SK-N-SH treated with all-trans-retinoic acid at 6 μM for 48 hours (cell line): Measurements from ENCODE around the gene PLEKHG4B.

ENCODE experiments used
- ATAC-seq: fragments of 200-7000 bp; cut with Tn5 transposase; 3 replicates; pipeline ENCODE4 v1.9.1; 2020; ENCODE audit warnings: mild to moderate bottlenecking, moderate library complexity
- ARNTL ChIP-seq: fragments of 450-650 bp; formaldehyde crosslinking; IDR thresholded peaks from 2 replicates; pipeline ENCODE4 v1.5.0; 2020; ENCODE audit warnings: low read depth, mild to moderate bottlenecking, moderate library complexity, borderline replicate concordance
- BACH2 ChIP-seq: fragments of 250-450 bp; sonication (Bioruptor Pico); IDR thresholded peaks from 2 replicates; pipeline ENCODE4 v1.9.0; 2021; ENCODE audit warnings: mild to moderate bottlenecking, borderline replicate concordance
- CSDC2 ChIP-seq: fragments of 250-450 bp; sonication (Bioruptor Pico); IDR thresholded peaks from 2 replicates; pipeline ENCODE4 v1.5.0; 2020; ENCODE audit warnings: mild to moderate bottlenecking, moderate library complexity
- ESRRG ChIP-seq: fragments of 250-450 bp; sonication (Bioruptor Pico); IDR thresholded peaks from 2 replicates; pipeline ENCODE4 v1.6.1; 2021; ENCODE audit warnings: mild to moderate bottlenecking
- GLIS3 ChIP-seq: fragments of 250-450 bp; sonication (Bioruptor Pico); IDR thresholded peaks from 2 replicates; pipeline ENCODE4 v1.5.0; 2020; ENCODE audit warnings: mild to moderate bottlenecking, moderate library complexity
- ISL1 ChIP-seq: fragments of 250-450 bp; sonication (Bioruptor Pico); IDR thresholded peaks from 2 replicates; pipeline ENCODE4 v2.1.2; 2022; ENCODE audit warnings: mild to moderate bottlenecking, moderate library complexity
- OSR1 ChIP-seq: fragments of 250-450 bp; sonication (Bioruptor Pico); IDR thresholded peaks from 2 replicates; pipeline ENCODE4 v1.8.0; 2022; ENCODE audit warnings: moderate library complexity, mild to moderate bottlenecking, inconsistent platforms
- PPARA ChIP-seq: fragments of 250-450 bp; sonication (Bioruptor Pico); IDR thresholded peaks from 2 replicates; pipeline ENCODE4 v1.5.0; 2020; ENCODE audit warnings: mild to moderate bottlenecking, borderline replicate concordance
- RARB ChIP-seq: fragments of 250-450 bp; sonication (Bioruptor Pico); IDR thresholded peaks from 2 replicates; pipeline ENCODE4 v1.8.0; 2021; ENCODE audit warnings: mild to moderate bottlenecking, moderate library complexity
- SNAI2 ChIP-seq: fragments of 250-450 bp; sonication (Bioruptor Pico); IDR thresholded peaks from 2 replicates; pipeline ENCODE4 v1.5.0; 2020; ENCODE audit warnings: mild to moderate bottlenecking, moderate library complexity
- TCF4 ChIP-seq: fragments of 250-450 bp; sonication (Bioruptor Pico); IDR thresholded peaks from 2 replicates; pipeline ENCODE4 v1.8.0; 2021; ENCODE audit warnings: mild to moderate bottlenecking, moderate library complexity, borderline replicate concordance
- TOX ChIP-seq: fragments of 250-450 bp; sonication (Bioruptor Pico); IDR thresholded peaks from 2 replicates; pipeline ENCODE4 v1.8.0; 2021; ENCODE audit warnings: mild to moderate bottlenecking, moderate library complexity, borderline replicate concordance
- ZC3H10 ChIP-seq: fragments of 250-450 bp; sonication (Bioruptor Pico); IDR thresholded peaks from 2 replicates; pipeline ENCODE4 v1.5.1; 2021; ENCODE audit warnings: mild to moderate bottlenecking, moderate library complexity
- ZFP3 ChIP-seq: fragments of 250-450 bp; sonication (Bioruptor Pico); IDR thresholded peaks from 2 replicates; pipeline ENCODE4 v1.5.0; 2020; ENCODE audit warnings: mild to moderate bottlenecking, moderate library complexity
- ZFP30 ChIP-seq: fragments of 450-650 bp; formaldehyde crosslinking; IDR thresholded peaks from 2 replicates; pipeline ENCODE4 v1.5.0; 2022; ENCODE audit warnings: mild to moderate bottlenecking, moderate library complexity
- ZNF565 ChIP-seq: fragments of 450-650 bp; formaldehyde crosslinking; conservative IDR thresholded peaks from 2 replicates; pipeline ENCODE4 v1.5.0; 2020; ENCODE audit warnings: low read depth, mild to moderate bottlenecking, moderate library complexity
- ZNF70 ChIP-seq: fragments of 450-650 bp; formaldehyde crosslinking; IDR thresholded peaks from 2 replicates; pipeline ENCODE4 v1.5.0; 2020; ENCODE audit warnings: mild to moderate bottlenecking, moderate library complexity
- ZNF8 ChIP-seq: fragments of 450-650 bp; formaldehyde crosslinking; IDR thresholded peaks from 2 replicates; pipeline ENCODE4 v1.5.0; 2020; ENCODE audit warnings: mild to moderate bottlenecking, moderate library complexity
- TF ChIP-seq, protein P1 (sequence below): fragments of 250-450 bp; sonication (Bioruptor Pico); IDR thresholded peaks from 2 replicates; pipeline ENCODE4 v1.5.0; 2020; ENCODE audit warnings: mild to moderate bottlenecking, moderate library complexity
- TF ChIP-seq, protein P2 (sequence below): fragments of 250-450 bp; sonication (Bioruptor Pico); IDR thresholded peaks from 2 replicates; pipeline ENCODE4 v1.5.1; 2020; ENCODE audit warnings: low read depth, mild to moderate bottlenecking, moderate library complexity
- TF ChIP-seq, protein P3 (sequence below): fragments of 250-450 bp; sonication (Bioruptor Pico); IDR thresholded peaks from 2 replicates; pipeline ENCODE4 v1.8.0; 2021; ENCODE audit warnings: low read depth, mild to moderate bottlenecking, moderate library complexity, borderline replicate concordance
- TF ChIP-seq, protein P4 (sequence below): fragments of 250-450 bp; sonication (Bioruptor Pico); IDR thresholded peaks from 2 replicates; pipeline ENCODE4 v1.8.0; 2020; ENCODE audit warnings: mild to moderate bottlenecking, moderate library complexity, borderline replicate concordance

Gene PLEKHG4B

DNA sequence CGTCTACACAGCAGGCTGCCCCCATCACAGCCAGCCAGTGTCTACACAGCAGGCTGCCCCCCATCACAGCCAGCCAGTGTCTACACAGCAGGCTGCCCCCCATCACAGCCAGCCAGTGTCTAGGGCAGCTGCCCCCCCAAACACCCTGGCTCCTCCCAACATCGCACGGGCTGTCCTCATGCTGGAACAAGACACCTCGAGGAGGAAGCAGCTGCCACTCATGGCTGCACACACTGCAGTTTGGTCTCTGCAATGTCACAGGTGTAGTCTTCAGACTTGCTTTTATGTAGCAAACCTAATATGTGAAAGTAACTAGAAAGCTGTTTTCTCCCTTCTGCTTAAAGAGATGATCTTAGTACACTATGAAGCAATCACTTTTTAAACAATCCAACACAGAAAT lies 109.0 kb downstream of the PLEKHG4B start:
- ATAC-seq = no peak
- no peak for TF ChIP-seq BACH2 (CRISPR knock-in tag)
- TF ChIP-seq RARB (CRISPR knock-in tag) = no peak
- TF ChIP-seq ZNF8 = no peak
- TF ChIP-seq ZNF565 (CRISPR knock-in tag) = no peak
- no peak for TF ChIP-seq GLIS3 (CRISPR knock-in tag)
- TF ChIP-seq OSR1 = no peak
- no peak for TF ChIP-seq ZFP30
- TF ChIP-seq ARNTL (CRISPR knock-in tag) = no peak
- TF ChIP-seq, protein P1, sequence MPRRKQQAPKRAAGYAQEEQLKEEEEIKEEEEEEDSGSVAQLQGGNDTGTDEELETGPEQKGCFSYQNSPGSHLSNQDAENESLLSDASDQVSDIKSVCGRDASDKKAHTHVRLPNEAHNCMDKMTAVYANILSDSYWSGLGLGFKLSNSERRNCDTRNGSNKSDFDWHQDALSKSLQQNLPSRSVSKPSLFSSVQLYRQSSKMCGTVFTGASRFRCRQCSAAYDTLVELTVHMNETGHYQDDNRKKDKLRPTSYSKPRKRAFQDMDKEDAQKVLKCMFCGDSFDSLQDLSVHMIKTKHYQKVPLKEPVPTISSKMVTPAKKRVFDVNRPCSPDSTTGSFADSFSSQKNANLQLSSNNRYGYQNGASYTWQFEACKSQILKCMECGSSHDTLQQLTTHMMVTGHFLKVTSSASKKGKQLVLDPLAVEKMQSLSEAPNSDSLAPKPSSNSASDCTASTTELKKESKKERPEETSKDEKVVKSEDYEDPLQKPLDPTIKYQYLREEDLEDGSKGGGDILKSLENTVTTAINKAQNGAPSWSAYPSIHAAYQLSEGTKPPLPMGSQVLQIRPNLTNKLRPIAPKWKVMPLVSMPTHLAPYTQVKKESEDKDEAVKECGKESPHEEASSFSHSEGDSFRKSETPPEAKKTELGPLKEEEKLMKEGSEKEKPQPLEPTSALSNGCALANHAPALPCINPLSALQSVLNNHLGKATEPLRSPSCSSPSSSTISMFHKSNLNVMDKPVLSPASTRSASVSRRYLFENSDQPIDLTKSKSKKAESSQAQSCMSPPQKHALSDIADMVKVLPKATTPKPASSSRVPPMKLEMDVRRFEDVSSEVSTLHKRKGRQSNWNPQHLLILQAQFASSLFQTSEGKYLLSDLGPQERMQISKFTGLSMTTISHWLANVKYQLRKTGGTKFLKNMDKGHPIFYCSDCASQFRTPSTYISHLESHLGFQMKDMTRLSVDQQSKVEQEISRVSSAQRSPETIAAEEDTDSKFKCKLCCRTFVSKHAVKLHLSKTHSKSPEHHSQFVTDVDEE (CRISPR knock-in tag) = no peak

DNA sequence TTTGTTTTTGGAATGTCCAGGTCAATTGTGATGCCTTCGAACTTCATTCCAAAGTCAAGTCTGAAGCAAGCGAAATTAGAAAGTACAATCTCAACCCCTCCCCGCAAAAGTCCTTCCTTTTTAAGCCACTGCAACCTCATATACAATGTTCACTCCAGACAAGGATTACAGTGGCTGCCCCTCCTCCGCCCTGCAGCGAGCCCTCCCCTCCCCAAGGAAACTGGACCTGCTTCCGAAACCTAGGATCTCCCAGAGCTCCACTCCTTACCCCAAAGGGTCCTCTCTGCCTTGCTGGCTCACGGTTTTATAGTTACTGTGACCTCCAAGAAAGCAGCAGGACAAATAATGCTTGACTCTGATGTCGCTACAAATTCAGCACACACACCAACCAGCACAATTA lies 109.7 kb downstream of the PLEKHG4B start:
- TF ChIP-seq RARB (CRISPR knock-in tag) = no peak
- TF ChIP-seq, protein P2, sequence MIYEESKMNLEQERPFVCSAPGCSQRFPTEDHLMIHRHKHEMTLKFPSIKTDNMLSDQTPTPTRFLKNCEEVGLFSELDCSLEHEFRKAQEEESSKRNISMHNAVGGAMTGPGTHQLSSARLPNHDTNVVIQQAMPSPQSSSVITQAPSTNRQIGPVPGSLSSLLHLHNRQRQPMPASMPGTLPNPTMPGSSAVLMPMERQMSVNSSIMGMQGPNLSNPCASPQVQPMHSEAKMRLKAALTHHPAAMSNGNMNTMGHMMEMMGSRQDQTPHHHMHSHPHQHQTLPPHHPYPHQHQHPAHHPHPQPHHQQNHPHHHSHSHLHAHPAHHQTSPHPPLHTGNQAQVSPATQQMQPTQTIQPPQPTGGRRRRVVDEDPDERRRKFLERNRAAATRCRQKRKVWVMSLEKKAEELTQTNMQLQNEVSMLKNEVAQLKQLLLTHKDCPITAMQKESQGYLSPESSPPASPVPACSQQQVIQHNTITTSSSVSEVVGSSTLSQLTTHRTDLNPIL (CRISPR knock-in tag) = no peak
- no peak for TF ChIP-seq ZNF8
- TF ChIP-seq ZFP3 (CRISPR knock-in tag) = no peak
- no peak for TF ChIP-seq ARNTL (CRISPR knock-in tag)
- TF ChIP-seq BACH2 (CRISPR knock-in tag) = no peak
- no peak for TF ChIP-seq ZNF565 (CRISPR knock-in tag)
- TF ChIP-seq PPARA (CRISPR knock-in tag) = no peak
- no peak for TF ChIP-seq ZC3H10 (CRISPR knock-in tag)
- no peak for TF ChIP-seq SNAI2 (CRISPR knock-in tag)
- no peak for TF ChIP-seq ISL1 (CRISPR knock-in tag)
- no peak for TF ChIP-seq ZNF70 (CRISPR knock-in tag)
- no peak for TF ChIP-seq TCF4 (CRISPR knock-in tag)
- TF ChIP-seq, all 23 proteins: peak for 0
- ATAC-seq = no peak

DNA sequence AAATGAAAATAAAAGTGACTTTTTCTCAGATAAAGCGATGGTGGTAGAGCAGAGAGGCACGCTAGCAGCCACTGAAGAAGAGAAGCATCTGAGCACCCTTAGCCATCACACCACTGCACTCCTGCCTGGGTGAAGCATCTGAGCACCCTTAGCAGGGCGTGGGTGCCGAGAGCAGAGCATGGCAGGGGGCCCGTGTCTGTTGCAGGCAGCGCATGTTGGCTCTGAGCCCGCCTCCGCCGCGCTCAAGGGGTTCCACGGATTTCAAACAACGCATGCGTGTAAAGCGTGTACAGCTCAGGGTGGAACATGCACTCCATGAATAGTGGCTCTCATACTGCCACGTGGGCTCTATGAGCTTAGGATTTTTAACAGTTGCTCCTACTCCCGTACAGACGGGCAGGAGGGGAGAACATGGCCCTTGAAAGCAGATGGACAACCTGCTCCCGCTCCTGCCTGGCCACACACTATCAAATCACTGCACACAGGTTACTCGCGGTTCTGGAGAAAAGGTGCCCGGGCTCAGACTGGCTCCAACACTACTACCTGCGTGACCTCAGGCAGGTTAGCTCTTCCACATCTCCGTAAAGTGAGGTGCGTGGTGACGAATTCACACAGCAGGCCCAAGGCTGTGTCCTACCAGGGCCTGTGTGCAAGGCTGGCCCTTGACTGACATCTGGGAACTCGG lies 111.4 kb downstream of the PLEKHG4B start:
- ATAC-seq = no peak
- TF ChIP-seq PPARA (CRISPR knock-in tag) (no peak), ZFP30 (no peak), ZNF70 (CRISPR knock-in tag) (no peak), CSDC2 (CRISPR knock-in tag) (no peak), OSR1 (no peak), ZNF8 (no peak), RARB (CRISPR knock-in tag) (no peak), ZNF565 (CRISPR knock-in tag) (no peak), TOX (CRISPR knock-in tag) (no peak)

DNA sequence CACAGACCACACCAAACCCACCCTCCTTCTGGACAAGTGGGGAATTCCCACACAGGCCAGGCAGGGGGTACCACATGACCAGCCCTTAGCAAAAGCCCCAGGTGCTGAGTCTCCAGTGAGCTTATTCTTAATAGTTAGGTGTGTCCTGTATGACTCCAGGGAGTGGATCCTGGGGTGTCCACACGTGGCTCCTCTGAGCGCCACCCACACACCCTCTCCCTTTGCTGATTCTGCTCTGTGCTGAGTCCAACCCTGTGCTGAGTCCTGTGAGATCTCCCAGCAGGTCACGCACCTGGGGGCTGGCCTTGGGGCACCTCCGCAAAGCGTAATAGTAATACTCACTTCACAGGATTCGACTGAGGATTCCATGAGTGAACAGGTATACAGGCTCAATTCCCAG lies 112.0 kb downstream of the PLEKHG4B start:
- no peak for ATAC-seq
- TF ChIP-seq RARB (CRISPR knock-in tag) (no peak), ZNF565 (CRISPR knock-in tag) (no peak), ZFP3 (CRISPR knock-in tag) (no peak), TOX (CRISPR knock-in tag) (no peak), ESRRG (CRISPR knock-in tag) (no peak), PPARA (CRISPR knock-in tag) (no peak)
- TF ChIP-seq, protein P3, sequence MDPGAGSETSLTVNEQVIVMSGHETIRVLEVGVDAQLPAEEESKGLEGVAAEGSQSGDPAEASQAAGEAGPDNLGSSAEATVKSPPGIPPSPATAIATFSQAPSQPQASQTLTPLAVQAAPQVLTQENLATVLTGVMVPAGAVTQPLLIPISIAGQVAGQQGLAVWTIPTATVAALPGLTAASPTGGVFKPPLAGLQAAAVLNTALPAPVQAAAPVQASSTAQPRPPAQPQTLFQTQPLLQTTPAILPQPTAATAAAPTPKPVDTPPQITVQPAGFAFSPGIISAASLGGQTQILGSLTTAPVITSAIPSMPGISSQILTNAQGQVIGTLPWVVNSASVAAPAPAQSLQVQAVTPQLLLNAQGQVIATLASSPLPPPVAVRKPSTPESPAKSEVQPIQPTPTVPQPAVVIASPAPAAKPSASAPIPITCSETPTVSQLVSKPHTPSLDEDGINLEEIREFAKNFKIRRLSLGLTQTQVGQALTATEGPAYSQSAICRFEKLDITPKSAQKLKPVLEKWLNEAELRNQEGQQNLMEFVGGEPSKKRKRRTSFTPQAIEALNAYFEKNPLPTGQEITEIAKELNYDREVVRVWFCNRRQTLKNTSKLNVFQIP (CRISPR knock-in tag) = no peak
- TF ChIP-seq, protein P1 (CRISPR knock-in tag) = no peak
- TF ChIP-seq, protein P2 (CRISPR knock-in tag) = no peak
- TF ChIP-seq, protein P4, sequence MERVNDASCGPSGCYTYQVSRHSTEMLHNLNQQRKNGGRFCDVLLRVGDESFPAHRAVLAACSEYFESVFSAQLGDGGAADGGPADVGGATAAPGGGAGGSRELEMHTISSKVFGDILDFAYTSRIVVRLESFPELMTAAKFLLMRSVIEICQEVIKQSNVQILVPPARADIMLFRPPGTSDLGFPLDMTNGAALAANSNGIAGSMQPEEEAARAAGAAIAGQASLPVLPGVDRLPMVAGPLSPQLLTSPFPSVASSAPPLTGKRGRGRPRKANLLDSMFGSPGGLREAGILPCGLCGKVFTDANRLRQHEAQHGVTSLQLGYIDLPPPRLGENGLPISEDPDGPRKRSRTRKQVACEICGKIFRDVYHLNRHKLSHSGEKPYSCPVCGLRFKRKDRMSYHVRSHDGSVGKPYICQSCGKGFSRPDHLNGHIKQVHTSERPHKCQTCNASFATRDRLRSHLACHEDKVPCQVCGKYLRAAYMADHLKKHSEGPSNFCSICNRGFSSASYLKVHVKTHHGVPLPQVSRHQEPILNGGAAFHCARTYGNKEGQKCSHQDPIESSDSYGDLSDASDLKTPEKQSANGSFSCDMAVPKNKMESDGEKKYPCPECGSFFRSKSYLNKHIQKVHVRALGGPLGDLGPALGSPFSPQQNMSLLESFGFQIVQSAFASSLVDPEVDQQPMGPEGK (CRISPR knock-in tag) = no peak
